Measurements from ENCODE around the gene FAR2. TPM values are rescaled to one million over a fixed set of nuclear protein-coding genes. Genes with fewer than 3 reads are reported as not detected.

The FAR2 gene
- total RNA-seq, 1 experiment from 2014 or later: 22.1 TPM

DNA sequence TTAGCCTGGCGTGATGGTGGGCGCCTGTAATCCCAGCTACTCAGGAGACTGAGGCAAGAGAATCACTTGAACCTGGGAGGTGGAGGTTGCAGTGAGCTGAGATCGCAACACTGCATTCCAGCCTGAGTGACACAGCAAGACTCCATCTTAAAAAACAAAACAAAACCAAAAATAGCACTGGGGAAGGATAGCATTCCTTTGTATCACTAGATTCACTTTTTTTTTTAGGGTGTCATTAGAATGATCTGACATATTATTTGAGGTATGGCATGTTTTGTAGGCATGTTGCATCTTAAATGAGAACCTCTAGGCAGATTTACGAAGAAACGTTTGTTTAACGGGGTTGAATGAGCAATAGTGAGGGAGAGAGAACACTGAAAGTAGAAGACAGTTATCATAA is 16.8 kb upstream of the FAR2 start:
- Mint-ChIP-seq H3K9me3 (peaks cover 3 to 9% of the 10 kb centered on the region in 2 experiments), H3K27me3 (ENCODE audit: low read depth) (no peaks in the 10 kb centered on the region; the same call in 1 of the 2 replicates), H3K36me3 (ENCODE audit: insufficient read depth in 1 of 3, low read depth in 3 of 3) (peaks cover 0 to 8% (median 0%) of the 10 kb centered on the region in 3 experiments; a peak in 3 of 7 replicates), H3K4me1 (peaks cover 14 to 15% of the 10 kb centered on the region in 2 experiments), H3K27ac (no peak overlapping the region; a peak in 1 of 7 replicates), H3K4me3 (no peak overlapping the region)
- H3K4me1 ChIP-seq (ENCODE audit: insufficient read depth, low read length): no peaks in the 10 kb centered on the region
- H2AFZ ChIP-seq (ENCODE audit: low read length): no peak overlapping the region
- H3K9ac ChIP-seq (ENCODE audit: extremely low read depth, insufficient read length, low read length): no peak overlapping the region
- H3K9me3 ChIP-seq (ENCODE audit: control insufficient read depth, low read depth, low read length): peaks cover 4% of the 10 kb centered on the region
- H3K23ac ChIP-seq (ENCODE audit: insufficient read length, low read depth, low read length): no peak overlapping the region
- no peak overlapping the region for H2BK15ac ChIP-seq (ENCODE audit: low read depth, low read length)
- H4K5ac ChIP-seq (ENCODE audit: insufficient read length, low read depth, low read length): no peak overlapping the region
- no peak overlapping the region for H3K56ac ChIP-seq (ENCODE audit: insufficient read length, low read depth, low read length)
- no peak overlapping the region for H3T11ph ChIP-seq (ENCODE audit: low read length)
- TF ChIP-seq, protein P1, sequence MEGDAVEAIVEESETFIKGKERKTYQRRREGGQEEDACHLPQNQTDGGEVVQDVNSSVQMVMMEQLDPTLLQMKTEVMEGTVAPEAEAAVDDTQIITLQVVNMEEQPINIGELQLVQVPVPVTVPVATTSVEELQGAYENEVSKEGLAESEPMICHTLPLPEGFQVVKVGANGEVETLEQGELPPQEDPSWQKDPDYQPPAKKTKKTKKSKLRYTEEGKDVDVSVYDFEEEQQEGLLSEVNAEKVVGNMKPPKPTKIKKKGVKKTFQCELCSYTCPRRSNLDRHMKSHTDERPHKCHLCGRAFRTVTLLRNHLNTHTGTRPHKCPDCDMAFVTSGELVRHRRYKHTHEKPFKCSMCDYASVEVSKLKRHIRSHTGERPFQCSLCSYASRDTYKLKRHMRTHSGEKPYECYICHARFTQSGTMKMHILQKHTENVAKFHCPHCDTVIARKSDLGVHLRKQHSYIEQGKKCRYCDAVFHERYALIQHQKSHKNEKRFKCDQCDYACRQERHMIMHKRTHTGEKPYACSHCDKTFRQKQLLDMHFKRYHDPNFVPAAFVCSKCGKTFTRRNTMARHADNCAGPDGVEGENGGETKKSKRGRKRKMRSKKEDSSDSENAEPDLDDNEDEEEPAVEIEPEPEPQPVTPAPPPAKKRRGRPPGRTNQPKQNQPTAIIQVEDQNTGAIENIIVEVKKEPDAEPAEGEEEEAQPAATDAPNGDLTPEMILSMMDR (conservative IDR thresholded peaks at IDR 0.05): no peak
- H3K4ac ChIP-seq (ENCODE audit: low read depth, low read length): no peak overlapping the region
- H3K23me2 ChIP-seq (ENCODE audit: insufficient read length, low read depth, low read length, poor library complexity, severe bottlenecking): no peaks in the 10 kb centered on the region
- H4K91ac ChIP-seq (ENCODE audit: insufficient read length, low read depth, low read length): no peak overlapping the region
- no peak overlapping the region for H2BK12ac ChIP-seq (ENCODE audit: insufficient read length, low read depth, low read length)
- no peak overlapping the region for H2BK5ac ChIP-seq (ENCODE audit: insufficient read length, low read length)
- H3K27me3 ChIP-seq (ENCODE audit: insufficient read depth, low read length): no peaks in the 10 kb centered on the region
- H3K14ac ChIP-seq (ENCODE audit: insufficient read depth, low read length): no peak overlapping the region
- WGBS (ENCODE audit: extremely low coverage, insufficient read length, low lambda C conversion rate): no CpG with 5 or more reads among the region's 6 CpGs
- H2BK120ac ChIP-seq (ENCODE audit: low read depth, low read length, poor library complexity, severe bottlenecking): no peak overlapping the region
- H3K79me2 ChIP-seq (ENCODE audit: insufficient read depth, low read length): no peaks in the 10 kb centered on the region
- no peak for DNase-seq
- no peak overlapping the region for H2AK5ac ChIP-seq (ENCODE audit: insufficient read length, low read length)
- H3K27ac ChIP-seq (ENCODE audit: insufficient read length, low read depth, low read length): no peak overlapping the region
- H4K8ac ChIP-seq (replicated peaks; ENCODE audit: insufficient read length, low read depth, low read length): no peak overlapping the region
- H3K4me2 ChIP-seq (ENCODE audit: insufficient read depth, insufficient read length, low read length): no peak overlapping the region
- H2BK20ac ChIP-seq (ENCODE audit: low read depth, low read length, poor library complexity, severe bottlenecking): no peak overlapping the region
- H3K79me1 ChIP-seq (ENCODE audit: insufficient read depth, low read depth, low read length, poor library complexity, severe bottlenecking): no peaks in the 10 kb centered on the region
- no peak overlapping the region for H3K18ac ChIP-seq (ENCODE audit: insufficient read length, low read depth, low read length)
- H4K20me1 ChIP-seq (ENCODE audit: control insufficient read depth, insufficient read depth, insufficient read length): no peaks in the 10 kb centered on the region
